ENCODE results near the gene ACOT7.
A peak's percentile ranks its signal among the peaks of the same experiment; 100 is the strongest.

The ACOT7 gene

GRCh38 chr1:6352138-6352563 lies 41.4 kb downstream of the ACOT7 start:
- TF ChIP-seq, protein P1, sequence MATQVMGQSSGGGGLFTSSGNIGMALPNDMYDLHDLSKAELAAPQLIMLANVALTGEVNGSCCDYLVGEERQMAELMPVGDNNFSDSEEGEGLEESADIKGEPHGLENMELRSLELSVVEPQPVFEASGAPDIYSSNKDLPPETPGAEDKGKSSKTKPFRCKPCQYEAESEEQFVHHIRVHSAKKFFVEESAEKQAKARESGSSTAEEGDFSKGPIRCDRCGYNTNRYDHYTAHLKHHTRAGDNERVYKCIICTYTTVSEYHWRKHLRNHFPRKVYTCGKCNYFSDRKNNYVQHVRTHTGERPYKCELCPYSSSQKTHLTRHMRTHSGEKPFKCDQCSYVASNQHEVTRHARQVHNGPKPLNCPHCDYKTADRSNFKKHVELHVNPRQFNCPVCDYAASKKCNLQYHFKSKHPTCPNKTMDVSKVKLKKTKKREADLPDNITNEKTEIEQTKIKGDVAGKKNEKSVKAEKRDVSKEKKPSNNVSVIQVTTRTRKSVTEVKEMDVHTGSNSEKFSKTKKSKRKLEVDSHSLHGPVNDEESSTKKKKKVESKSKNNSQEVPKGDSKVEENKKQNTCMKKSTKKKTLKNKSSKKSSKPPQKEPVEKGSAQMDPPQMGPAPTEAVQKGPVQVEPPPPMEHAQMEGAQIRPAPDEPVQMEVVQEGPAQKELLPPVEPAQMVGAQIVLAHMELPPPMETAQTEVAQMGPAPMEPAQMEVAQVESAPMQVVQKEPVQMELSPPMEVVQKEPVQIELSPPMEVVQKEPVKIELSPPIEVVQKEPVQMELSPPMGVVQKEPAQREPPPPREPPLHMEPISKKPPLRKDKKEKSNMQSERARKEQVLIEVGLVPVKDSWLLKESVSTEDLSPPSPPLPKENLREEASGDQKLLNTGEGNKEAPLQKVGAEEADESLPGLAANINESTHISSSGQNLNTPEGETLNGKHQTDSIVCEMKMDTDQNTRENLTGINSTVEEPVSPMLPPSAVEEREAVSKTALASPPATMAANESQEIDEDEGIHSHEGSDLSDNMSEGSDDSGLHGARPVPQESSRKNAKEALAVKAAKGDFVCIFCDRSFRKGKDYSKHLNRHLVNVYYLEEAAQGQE (IDR thresholded peaks at IDR 0.05; ENCODE audit: low read depth) = no peak
- TF ChIP-seq TEAD4 (IDR thresholded peaks at IDR 0.05) = 0 out of 2 replicates have a peak, but pooled peaks have one; percentile 17

- TF ChIP-seq YY1 (IDR thresholded peaks at IDR 0.05; ENCODE audit: low read depth) (no peak), NFIC (IDR thresholded peaks at IDR 0.05) (peak; percentile 81)
Observed at GRCh38 chr1:6351480-6352137, 42.0 kb downstream of the ACOT7 start.

- peak; percentile 85 for TF ChIP-seq NFIC (IDR thresholded peaks at IDR 0.05)
- TF ChIP-seq TEAD4 (IDR thresholded peaks at IDR 0.05) = peak; percentile 83
- no peak for TF ChIP-seq TAF1 (IDR thresholded peaks at IDR 0.05; ENCODE audit: low read depth)
- 0 out of 2 replicates have a peak, but pooled peaks have one; percentile 40 for TF ChIP-seq TCF12 (IDR thresholded peaks at IDR 0.05; ENCODE audit: low read depth)
- TF ChIP-seq, protein P2, sequence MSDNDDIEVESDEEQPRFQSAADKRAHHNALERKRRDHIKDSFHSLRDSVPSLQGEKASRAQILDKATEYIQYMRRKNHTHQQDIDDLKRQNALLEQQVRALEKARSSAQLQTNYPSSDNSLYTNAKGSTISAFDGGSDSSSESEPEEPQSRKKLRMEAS (IDR thresholded peaks at IDR 0.05) = 0 out of 2 replicates have a peak, but pooled peaks have one; percentile 32
Observed at GRCh38 chr1:6350416-6351088, 43.0 kb downstream of the ACOT7 start.

- no peak for TF ChIP-seq YY1 (IDR thresholded peaks at IDR 0.05; ENCODE audit: low read depth)
- no peak for TF ChIP-seq FOXM1 (IDR thresholded peaks at IDR 0.05; ENCODE audit: borderline replicate concordance, low read depth)
- no peak for TF ChIP-seq TCF12 (IDR thresholded peaks at IDR 0.05; ENCODE audit: low read depth)
- TF ChIP-seq RAD21 (IDR thresholded peaks at IDR 0.05; ENCODE audit: low read depth) = no peak
- no peak for TF ChIP-seq TEAD4 (IDR thresholded peaks at IDR 0.05)
Observed at GRCh38 chr1:6349254-6349943, 44.2 kb downstream of the ACOT7 start.

DNA sequence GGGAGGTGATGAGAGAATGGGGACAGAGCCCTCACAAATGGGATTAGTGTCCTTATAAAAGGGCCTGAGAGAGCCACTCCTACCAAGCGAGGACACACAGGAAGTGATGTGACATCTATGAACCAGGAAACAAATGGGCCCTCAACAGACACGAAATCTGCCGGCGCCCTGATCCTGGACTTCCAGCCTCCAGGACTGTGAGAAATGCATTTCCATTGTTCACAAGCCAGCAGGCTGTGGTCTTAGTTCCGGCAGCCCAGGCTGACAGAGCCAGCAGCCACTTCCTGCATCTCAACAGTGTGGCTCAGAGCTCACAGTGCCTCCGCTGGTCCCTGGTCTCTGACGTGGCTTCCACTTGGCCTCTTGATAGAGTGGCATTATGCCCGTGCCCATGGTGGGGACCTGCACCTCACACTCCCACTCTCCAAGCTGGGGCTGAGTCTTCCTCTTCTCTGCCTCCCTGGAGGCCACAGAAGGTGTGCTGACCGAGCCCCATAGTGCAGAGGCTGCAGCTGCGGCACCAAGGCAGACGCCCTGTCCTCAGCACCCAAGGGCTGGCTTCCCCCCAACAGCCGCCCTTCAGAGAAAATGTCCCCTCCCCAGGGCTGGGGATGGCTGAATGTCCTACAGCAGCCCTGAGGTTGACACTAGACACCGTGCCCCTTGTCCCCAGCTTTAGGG lies 44.9 kb downstream of the ACOT7 start:
- no peak for TF ChIP-seq EGR1 (IDR thresholded peaks at IDR 0.05)
- TF ChIP-seq, protein P1 (IDR thresholded peaks at IDR 0.05; ENCODE audit: low read depth) = no peak

GRCh38 chr1:6347641-6348487 lies 45.7 kb downstream of the ACOT7 start:
- TF ChIP-seq YY1 (IDR thresholded peaks at IDR 0.05; ENCODE audit: low read depth) (no peak), NFIC (IDR thresholded peaks at IDR 0.05) (no peak), TCF12 (IDR thresholded peaks at IDR 0.05; ENCODE audit: low read depth) (no peak), RAD21 (IDR thresholded peaks at IDR 0.05; ENCODE audit: low read depth) (peak; percentile 72)
- TF ChIP-seq, protein P3, sequence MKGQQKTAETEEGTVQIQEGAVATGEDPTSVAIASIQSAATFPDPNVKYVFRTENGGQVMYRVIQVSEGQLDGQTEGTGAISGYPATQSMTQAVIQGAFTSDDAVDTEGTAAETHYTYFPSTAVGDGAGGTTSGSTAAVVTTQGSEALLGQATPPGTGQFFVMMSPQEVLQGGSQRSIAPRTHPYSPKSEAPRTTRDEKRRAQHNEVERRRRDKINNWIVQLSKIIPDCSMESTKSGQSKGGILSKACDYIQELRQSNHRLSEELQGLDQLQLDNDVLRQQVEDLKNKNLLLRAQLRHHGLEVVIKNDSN (IDR thresholded peaks at IDR 0.05) = no peak
- TF ChIP-seq, protein P2 (IDR thresholded peaks at IDR 0.05) = no peak

DNA sequence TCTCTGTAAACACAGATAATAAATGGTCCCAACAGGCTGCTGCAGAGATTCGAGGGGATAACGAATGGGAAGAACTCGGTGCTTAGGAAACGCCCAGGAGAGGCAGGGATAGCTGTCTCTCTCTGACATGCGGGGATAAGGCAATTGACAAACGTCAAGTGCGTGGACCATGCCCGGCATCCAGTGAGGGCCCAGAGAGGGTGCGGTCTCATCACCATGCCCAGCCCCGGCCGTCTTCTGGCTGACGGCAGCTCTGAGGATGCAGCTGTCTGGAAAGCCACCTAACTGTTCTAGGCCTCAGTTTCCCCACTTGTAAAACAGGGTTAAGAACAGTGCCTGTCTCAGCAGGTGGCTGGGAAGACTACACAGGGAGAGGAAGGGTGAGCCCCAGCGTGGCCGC lies 48.1 kb downstream of the ACOT7 start:
- TF ChIP-seq EGR1 (IDR thresholded peaks at IDR 0.05) (no peak), FOXM1 (IDR thresholded peaks at IDR 0.05; ENCODE audit: borderline replicate concordance, low read depth) (no peak), NFIC (IDR thresholded peaks at IDR 0.05) (no peak), YY1 (IDR thresholded peaks at IDR 0.05; ENCODE audit: low read depth) (no peak), EP300 (IDR thresholded peaks at IDR 0.05; ENCODE audit: borderline replicate concordance) (no peak), TCF12 (IDR thresholded peaks at IDR 0.05; ENCODE audit: low read depth) (no peak), ZBTB7A (IDR thresholded peaks at IDR 0.05; ENCODE audit: low read depth) (no peak)
- TF ChIP-seq, protein P1 (IDR thresholded peaks at IDR 0.05; ENCODE audit: low read depth) = no peak
